ENCODE measurements around the gene HS1BP3.

Gene HS1BP3

DNA sequence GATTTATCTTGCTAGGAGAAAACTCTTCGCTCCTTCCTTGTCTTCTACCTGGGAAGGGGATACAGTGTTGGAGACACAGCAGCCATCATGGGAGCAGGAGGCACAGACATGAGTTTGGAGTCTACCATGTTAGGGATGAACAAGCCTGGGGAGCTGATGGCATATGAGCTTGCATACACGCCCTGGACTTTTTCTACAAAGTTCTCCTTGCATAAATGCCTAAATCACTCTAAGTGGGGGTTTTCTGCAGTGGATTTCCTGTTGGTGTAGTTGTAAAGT lies 3.6 kb upstream of the HS1BP3 start:
- CTCF ChIA-PET = interaction anchor here (1.1 to 4.5 kb wide), 4 partner anchors 9 to 308 kb away, joined by 5 to 24 read pairs (median 12); no protein-coding TSS in a partner anchor
- POLR2A ChIA-PET = no interaction called here

DNA sequence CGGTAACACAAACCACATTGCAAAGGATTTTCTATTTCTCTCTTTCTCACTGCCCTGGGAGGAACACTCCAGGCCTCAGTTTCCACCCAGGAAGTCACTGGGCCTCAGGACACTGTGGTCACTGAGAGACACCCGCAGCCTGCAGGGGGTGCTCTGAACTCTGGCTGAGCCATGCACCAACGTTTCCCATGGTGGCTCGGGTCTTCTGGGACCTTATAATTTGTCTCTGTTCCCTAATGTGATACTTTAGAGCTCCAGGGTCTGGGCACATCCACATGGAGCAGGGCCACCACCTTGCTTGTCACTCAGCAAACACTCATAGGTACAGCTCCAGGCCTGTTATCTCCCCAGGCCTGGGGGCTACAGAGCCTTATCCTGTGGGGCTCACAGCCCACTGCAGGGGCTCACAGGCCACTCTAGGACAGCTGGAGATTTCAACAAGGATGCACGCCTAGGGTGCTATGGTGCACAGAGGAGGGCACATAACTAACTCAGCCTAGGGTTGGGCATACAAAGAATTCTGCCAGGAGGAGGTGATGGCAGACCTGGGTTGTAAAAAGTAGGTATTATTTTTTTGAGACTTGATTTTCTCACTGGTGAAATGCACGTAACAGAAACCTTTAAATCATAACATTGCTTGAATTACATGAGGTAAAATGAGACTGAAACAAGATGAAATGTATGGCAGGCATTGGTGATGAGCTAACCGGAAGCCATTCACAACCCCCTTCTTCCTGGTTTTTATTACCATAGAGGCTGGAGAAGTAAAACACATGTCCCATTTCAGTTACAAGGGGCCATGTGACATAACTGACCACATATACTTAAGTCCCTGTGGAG lies 3.0 kb upstream of the HS1BP3 start:
- no peak overlapping the region for H3K4me3 ChIP-seq (ENCODE audit: low read depth, low read length)
- TF ChIP-seq, protein P1, sequence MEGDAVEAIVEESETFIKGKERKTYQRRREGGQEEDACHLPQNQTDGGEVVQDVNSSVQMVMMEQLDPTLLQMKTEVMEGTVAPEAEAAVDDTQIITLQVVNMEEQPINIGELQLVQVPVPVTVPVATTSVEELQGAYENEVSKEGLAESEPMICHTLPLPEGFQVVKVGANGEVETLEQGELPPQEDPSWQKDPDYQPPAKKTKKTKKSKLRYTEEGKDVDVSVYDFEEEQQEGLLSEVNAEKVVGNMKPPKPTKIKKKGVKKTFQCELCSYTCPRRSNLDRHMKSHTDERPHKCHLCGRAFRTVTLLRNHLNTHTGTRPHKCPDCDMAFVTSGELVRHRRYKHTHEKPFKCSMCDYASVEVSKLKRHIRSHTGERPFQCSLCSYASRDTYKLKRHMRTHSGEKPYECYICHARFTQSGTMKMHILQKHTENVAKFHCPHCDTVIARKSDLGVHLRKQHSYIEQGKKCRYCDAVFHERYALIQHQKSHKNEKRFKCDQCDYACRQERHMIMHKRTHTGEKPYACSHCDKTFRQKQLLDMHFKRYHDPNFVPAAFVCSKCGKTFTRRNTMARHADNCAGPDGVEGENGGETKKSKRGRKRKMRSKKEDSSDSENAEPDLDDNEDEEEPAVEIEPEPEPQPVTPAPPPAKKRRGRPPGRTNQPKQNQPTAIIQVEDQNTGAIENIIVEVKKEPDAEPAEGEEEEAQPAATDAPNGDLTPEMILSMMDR (IDR thresholded peaks at IDR 0.05; ENCODE audit: insufficient read depth, low read length, missing control alignments) = no peak
- DNase-seq (ENCODE audit: low read depth, low spot score) = no peak
- ChIA-PET CTCF (interaction anchor here (1.1 to 8.5 kb wide), 5 partner anchors 8 to 309 kb away, joined by 5 to 148 read pairs (median 19); no protein-coding TSS in a partner anchor), POLR2A (no interaction called here)

More for the DNA sequence above, 3.6 kb upstream of the HS1BP3 start:
- H3K4me3 ChIP-seq (ENCODE audit: low read depth, low read length) = no peak overlapping the region
- TF ChIP-seq, protein P1 (IDR thresholded peaks at IDR 0.05; ENCODE audit: insufficient read depth, low read length, missing control alignments) = no peak
- no peak for DNase-seq (ENCODE audit: low read depth, low spot score)

DNA sequence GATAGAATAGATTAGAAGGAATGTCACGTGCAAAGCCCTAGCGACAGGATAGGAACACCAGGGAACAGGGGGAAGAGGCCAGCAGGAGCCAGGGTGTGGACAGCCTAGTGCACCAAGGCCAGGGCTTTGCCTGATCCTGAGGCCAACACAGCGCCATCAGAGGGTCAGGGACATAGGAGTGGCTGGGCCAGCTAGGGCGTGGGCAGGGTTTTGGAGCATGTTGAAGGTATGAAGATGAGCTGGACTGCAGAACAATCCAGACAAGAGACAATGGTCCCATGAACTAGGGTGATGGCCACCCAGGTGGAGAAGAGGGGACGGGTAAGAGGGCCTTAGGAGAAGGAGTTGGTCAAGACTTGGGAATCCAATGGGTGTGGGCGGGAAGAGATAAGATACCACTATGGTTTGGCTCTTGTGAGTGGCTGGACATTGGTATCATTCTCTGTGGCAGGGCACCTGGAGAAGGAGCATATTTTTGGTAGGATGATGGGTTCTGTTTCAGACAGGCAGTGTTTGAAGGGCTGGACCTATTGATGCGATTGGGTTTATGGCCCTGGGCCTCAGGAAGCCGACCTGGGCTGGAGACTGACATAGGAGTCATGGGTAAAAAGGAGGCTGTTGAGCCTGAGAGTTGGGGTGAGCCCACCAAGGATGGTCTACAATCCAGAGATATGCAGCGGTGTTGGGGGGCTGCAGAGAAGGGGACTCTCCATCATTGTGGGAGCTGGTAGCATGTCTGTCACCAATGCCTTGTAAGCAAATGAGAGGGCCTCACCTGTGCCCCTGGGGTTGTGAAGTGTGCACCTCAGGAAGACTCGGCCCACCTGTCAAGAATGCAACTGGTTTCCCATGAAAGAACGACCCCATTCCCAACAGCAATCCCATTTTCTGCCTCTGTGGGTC lies 2.0 kb upstream of the HS1BP3 start:
- TF ChIP-seq, protein P1 (IDR thresholded peaks at IDR 0.05; ENCODE audit: insufficient read depth, low read length, missing control alignments) = no peak
- CTCF ChIA-PET = interaction anchor here (1.3 to 8.5 kb wide), 11 partner anchors 9 to 310 kb away, joined by 3 to 148 read pairs (median 22); no protein-coding TSS in a partner anchor
- no peak for DNase-seq (ENCODE audit: low read depth, low spot score)
- no peak overlapping the region for H3K4me3 ChIP-seq (ENCODE audit: low read depth, low read length)
- POLR2A ChIA-PET = no interaction called here

DNA sequence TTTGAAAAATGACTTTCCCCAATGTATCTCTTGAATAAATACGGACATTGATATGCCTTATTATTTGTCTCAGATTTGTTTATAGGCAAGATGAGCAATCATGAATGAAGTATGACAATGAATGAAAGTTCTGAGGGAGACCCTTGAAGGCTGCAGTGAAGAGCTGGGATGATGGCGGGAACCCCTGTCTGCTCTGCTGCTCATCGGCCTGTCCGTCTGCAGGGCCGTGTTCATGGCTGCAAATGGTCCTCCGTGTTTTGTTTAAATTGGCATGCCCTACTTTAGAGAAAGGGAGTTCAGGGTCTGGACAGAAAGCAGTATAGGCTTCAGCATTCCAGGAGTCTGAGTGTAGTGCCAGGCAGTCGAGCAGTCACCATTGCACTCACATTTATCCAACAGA lies 1.2 kb upstream of the HS1BP3 start:
- DNase-seq (ENCODE audit: low read depth, low spot score) = no peak
- TF ChIP-seq, protein P1 (IDR thresholded peaks at IDR 0.05; ENCODE audit: insufficient read depth, low read length, missing control alignments) = no peak
- ChIA-PET POLR2A (interaction anchor here (4.1 kb wide), 1 partner anchor 204 kb away, joined by 35 read pairs; the partner anchor contains the start of gene RHOB), CTCF (interaction anchor here (1.2 to 8.5 kb wide), 17 partner anchors 9 to 313 kb away, joined by 3 to 148 read pairs (median 12); partner anchors contain the start of gene RHOB)
- no peak overlapping the region for H3K4me3 ChIP-seq (ENCODE audit: low read depth, low read length)

DNA sequence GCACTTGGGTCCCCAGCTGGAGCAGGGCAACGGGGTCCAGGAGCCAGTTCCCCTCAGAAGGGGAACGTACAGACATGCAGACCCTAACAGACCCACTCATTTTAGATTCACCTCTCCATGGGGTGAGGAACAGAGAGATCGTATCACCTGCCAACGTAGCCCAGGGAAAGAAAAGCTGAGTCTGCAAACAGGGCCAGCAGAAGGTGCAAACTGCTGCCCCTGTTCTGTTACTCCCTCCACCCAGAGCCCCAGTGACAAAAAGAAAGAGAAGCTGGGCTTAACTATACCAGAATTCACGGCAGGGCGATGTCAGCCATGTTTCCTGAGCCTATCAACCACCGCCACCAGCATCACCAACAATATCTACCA lies 817 bp upstream of the HS1BP3 start:
- CTCF ChIA-PET = interaction anchor here (0.6 to 8.5 kb wide), 48 partner anchors 9 to 313 kb away, joined by 3 to 148 read pairs (median 5); partner anchors contain the start of gene RHOB
- peak overlapping the region; percentile 91; the same call in 1 of the 2 replicates for H3K4me3 ChIP-seq (ENCODE audit: low read depth, low read length)
- TF ChIP-seq, protein P1 (IDR thresholded peaks at IDR 0.05; ENCODE audit: insufficient read depth, low read length, missing control alignments) = no peak
- POLR2A ChIA-PET = interaction anchor here (4.1 kb wide), 1 partner anchor 204 kb away, joined by 35 read pairs; the partner anchor contains the start of gene RHOB
- DNase-seq (ENCODE audit: low read depth, low spot score) = no peak
